Right lobe of liver (tissue), 6 donors: ENCODE data around the gene TMPRSS5. TPM values are rescaled to one million over a fixed set of nuclear protein-coding genes. Genes with fewer than 3 reads are reported as not detected.

Source experiments
- ATAC-seq, 4 donors: fragments of 200-7000 bp; cut with Tn5 transposase; one replicate each; pipeline ENCODE4 v1.9.1; 2020; ENCODE audit warnings: mild to moderate bottlenecking in 4 of 4, moderate library complexity in 4 of 4
- DNase-seq, 3 donors: peaks; one replicate each; pipeline ENCODE4 v3.0.0-alpha.2; 2020
- H3K27ac ChIP-seq, 3 donors: fragments of 200-600 bp; one replicate each; pipeline ENCODE4 v1.8.0; 2022
- H3K27me3 ChIP-seq, 2 donors: fragments of 200-600 bp; one replicate each; pipeline ENCODE4 v1.8.0; 2022
- H3K36me3 ChIP-seq, 4 donors: fragments of 200-600 bp; sonication (generic) in 1 of 4; one replicate each; pipeline versions ENCODE4 v1.5.1 to v1.8.0; 2017 to 2022; ENCODE audit warnings: control low read depth in 1 of 4
- H3K4me1 ChIP-seq, 4 donors: fragments of 200-600 bp; sonication (generic) in 1 of 4; one replicate each; pipeline versions ENCODE4 v1.5.1 to v1.8.0; 2017 to 2022; ENCODE audit warnings: control low read depth in 1 of 4
- H3K4me3 ChIP-seq, 3 donors: fragments of 200-600 bp; one replicate each; pipeline ENCODE4 v1.8.0; 2022
- H3K9me3 ChIP-seq, 4 donors: fragments of 200-600 bp; sonication (generic) in 1 of 4; one replicate each; pipeline versions ENCODE4 v1.5.1 to v1.8.0; 2017 to 2022; ENCODE audit warnings: control low read depth in 1 of 4
- CTCF ChIP-seq, 4 donors: fragments of 200-600 bp in 3 of 4; fragments of 450-650 bp in 1 of 4; IDR thresholded peaks; one replicate each; pipeline versions ENCODE4 v1.5.1 to v1.8.0; 2016 to 2022; ENCODE audit warnings: antibody characterized with exemption in 4 of 4, mild to moderate bottlenecking in 2 of 4
- POLR2A ChIP-seq: fragments of 450-650 bp; IDR thresholded peaks from one replicate; pipeline ENCODE4 v1.6.1; 2017; ENCODE audit warnings: antibody characterized with exemption, mild to moderate bottlenecking
- WGBS: methylation state at CpG from one replicate; pipeline ENCODE4 v1.1.6; 2018; ENCODE audit warnings: low coverage, low lambda C conversion rate; ENCODE audit not compliant: insufficient coverage; ENCODE audit errors: missing lambda C conversion rate; 5-methylcytosine and 5-hydroxymethylcytosine counted together
- intact Hi-C, 2 donors: fragments of 100-400 bp; cut with DNase I; formaldehyde crosslinking; loops; one replicate each; pipeline versions ENCODE4 v1.11.2 to v1.14.1; 2022
- total RNA-seq, 6 experiments: library from RNA; depleted of rRNA in 2 of 6; stranded (reverse); fragments of >200 nt in 2 of 6; fragmentation: NEBNext Ultra II Directional in 3 of 6; extraction: Animal tissue kit (Norgen Biotek cat#: 25700) in 3 of 6; gene quantifications; one replicate each; pipeline versions ENCODE4 v1.1.0 to v1.2.4, GENCODE V29; 2016 to 2023
- donor health status: DM: no; HTN: yes; CAD: no.
- donor health status: DM: no; HTN: no; CAD: no.
- donor health status: DM: no; HTN: no; CAD: no.
- donor health status: DM: no; HTN: yes; CAD: no.
- donor health status: DM: no; HTN: yes; CAD: no.

TMPRSS5 gene
- total RNA-seq, 6 experiments from 2014 or later, result 0.12 to 0.75 (median 0.43) TPM; not detected in 2

- Histone ChIP-seq H3K4me1 (peaks cover 0 to 8% (median 2%) of the 10 kb centered on the region in 4 donors), H3K9me3 (no peaks in the 10 kb centered on the region), H3K4me3 (no peak overlapping the region), H3K36me3 (no peaks in the 10 kb centered on the region), H3K27ac (no peak overlapping the region), H3K27me3 (no peaks in the 10 kb centered on the region)
- DNase-seq, result no peak
- TF ChIP-seq POLR2A (no peak), CTCF (IDR thresholded peaks at IDR 0.05) (no peak)
- ATAC-seq, result no peak
- no CpG with 5 or more reads among the region's 1 CpG for WGBS
- intact Hi-C loops, result no loop called here
These were observed 4.6 kb downstream of the TMPRSS5 start for GRCh38 chr11:113701491-113701890.

GRCh38 chr11:113698515-113698914 is 7.6 kb downstream of the TMPRSS5 start:
- 38% methylated on average over 1 of the region's 3 CpGs for WGBS
- DNase-seq (peak in 2 of 3 donors; percentile 76 to 86), ATAC-seq (peak; percentile 82 to 97 (median 87))
- TF ChIP-seq POLR2A, result no peak
- no peak for TF ChIP-seq CTCF (IDR thresholded peaks at IDR 0.05)
- Histone ChIP-seq H3K27me3 (no peaks in the 10 kb centered on the region), H3K36me3 (no peaks in the 10 kb centered on the region), H3K27ac (no peak overlapping the region), H3K4me1 (peaks cover 0 to 8% (median 2%) of the 10 kb centered on the region in 4 donors), H3K9me3 (no peaks in the 10 kb centered on the region), H3K4me3 (no peak overlapping the region)
- intact Hi-C loops, result no loop called here

- no peaks in the 10 kb centered on the region for H3K9me3 ChIP-seq
- intact Hi-C loops, result no loop called here
- ATAC-seq, result no peak
- WGBS, result 82% methylated on average over 4 of the region's 7 CpGs
- no peak overlapping the region for H3K4me3 ChIP-seq
- no peak for DNase-seq
- H3K36me3 ChIP-seq, result no peaks in the 10 kb centered on the region
- H3K27me3 ChIP-seq, result no peaks in the 10 kb centered on the region
- no peak for TF ChIP-seq CTCF (IDR thresholded peaks at IDR 0.05)
- no peak for TF ChIP-seq POLR2A
- peaks cover 0 to 8% (median 2%) of the 10 kb centered on the region in 4 donors for H3K4me1 ChIP-seq
- H3K27ac ChIP-seq, result no peak overlapping the region
These were observed 8.2 kb downstream of the TMPRSS5 start for GRCh38 chr11:113697756-113698407.

DNA sequence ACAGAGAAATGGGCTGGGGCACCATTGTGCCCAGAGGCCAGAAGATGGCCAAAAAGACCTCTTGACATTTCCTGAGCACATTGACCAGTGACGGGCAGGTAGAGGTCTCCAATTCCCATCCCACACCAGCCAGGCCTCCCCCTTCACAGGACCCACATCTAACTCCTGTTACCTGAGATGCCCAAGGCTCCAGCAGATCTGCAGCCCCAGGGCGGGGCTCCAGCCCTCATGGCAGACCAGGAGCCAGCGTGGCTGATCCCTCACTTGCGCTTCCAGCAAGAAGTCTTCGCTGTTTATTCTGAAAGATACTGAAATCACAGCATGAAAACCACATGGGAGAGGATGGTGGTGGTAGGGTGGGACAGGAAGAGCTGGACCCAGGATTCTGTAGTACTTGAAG is 9.0 kb downstream of the TMPRSS5 start:
- 90% methylated on average over 4 of the region's 5 CpGs for WGBS
- Histone ChIP-seq H3K4me3 (no peak overlapping the region), H3K27ac (no peak overlapping the region), H3K4me1 (peaks cover 0 to 8% (median 2%) of the 10 kb centered on the region in 4 donors), H3K9me3 (no peaks in the 10 kb centered on the region), H3K36me3 (no peaks in the 10 kb centered on the region), H3K27me3 (no peaks in the 10 kb centered on the region)
- TF ChIP-seq CTCF (IDR thresholded peaks at IDR 0.05), result no peak
- no peak for TF ChIP-seq POLR2A
- ATAC-seq, result no peak
- intact Hi-C loops, result no loop called here
- no peak for DNase-seq
